Glomerular endothelial cell (primary cell): ENCODE data around the gene BBS12. TPM values are rescaled to one million over a fixed set of nuclear protein-coding genes. Genes with fewer than 3 reads are reported as not detected.

Source experiments
- DNase-seq: peaks from one replicate; pipeline ENCODE4 v3.0.0-alpha.2; 2011; ENCODE audit warnings: low read depth, low spot score; ENCODE audit errors: extremely low read depth
- total RNA-seq: library from RNA; depleted of rRNA; stranded (reverse); fragments of >200 nt; gene quantifications from 2 replicates; pipeline ENCODE4 v1.2.3, GENCODE V29; 2015

BBS12 gene
- total RNA-seq, 1 donor from 2014 or later = 2.5 TPM

- no peak for DNase-seq
Measured at GRCh38 chr4:122793811-122794210, 61.3 kb downstream of the BBS12 start.

Other genes starting within 250 kb of the BBS12 start
- not detected in 2 replicates for gene IL21, start 111.6 kb upstream of the BBS12 start, total RNA-seq
- 3.0 and 4.9 TPM in 2 replicates for gene FGF2, start 94.1 kb downstream of the BBS12 start, total RNA-seq
- gene NUDT6, start 189.9 kb downstream of the BBS12 start, total RNA-seq = 5.8 and 6.9 TPM in 2 replicates